Lung (tissue), 16 donors: Measurements from ENCODE around the gene CXCR6. TPM values are rescaled to one million over a fixed set of nuclear protein-coding genes. Genes with fewer than 3 reads are reported as not detected.

Experiments used
- ATAC-seq: fragments of 200-7000 bp; cut with Tn5 transposase; one replicate; pipeline ENCODE4 v1.9.1; 2020; ENCODE audit warnings: moderate number of reproducible peaks; ENCODE audit not compliant: insufficient read depth, low FRiP score
- DNase-seq, 3 donors: peaks; one replicate each; pipeline ENCODE4 v3.0.0-alpha.2; 2013 to 2017
- H3K27ac ChIP-seq, 2 donors: one replicate each; pipeline ENCODE4 v1.5.1; 2013; ENCODE audit warnings: mild to moderate bottlenecking in 2 of 2, moderate library complexity in 2 of 2, control low read depth in 1 of 2, inconsistent platforms in 1 of 2, low read depth in 1 of 2, low read length in 1 of 2
- H3K27me3 ChIP-seq, 3 donors: one replicate each; pipeline ENCODE4 v1.5.1; 2013; ENCODE audit warnings: low read length in 2 of 3; ENCODE audit not compliant: control insufficient read depth in 3 of 3, insufficient read depth in 3 of 3
- H3K36me3 ChIP-seq, 4 donors: one replicate each; pipeline ENCODE4 v1.5.1; 2013; ENCODE audit warnings: low read length in 4 of 4, mild to moderate bottlenecking in 1 of 4, moderate library complexity in 1 of 4; ENCODE audit not compliant: control insufficient read depth in 4 of 4, insufficient read depth in 4 of 4
- H3K4me1 ChIP-seq, 5 donors: one replicate each; pipeline ENCODE4 v1.5.1; 2013; ENCODE audit warnings: low read length in 5 of 5, mild to moderate bottlenecking in 2 of 5, moderate library complexity in 1 of 5; ENCODE audit not compliant: control insufficient read depth in 5 of 5, insufficient read depth in 5 of 5
- H3K4me3 ChIP-seq: one replicate; pipeline ENCODE4 v1.5.1; 2013; ENCODE audit warnings: mild to moderate bottlenecking, control low read depth, moderate library complexity
- H3K9ac ChIP-seq, 2 donors: one replicate each; pipeline ENCODE4 v1.5.1; 2013; ENCODE audit warnings: low read length in 2 of 2, control low read depth in 1 of 2; ENCODE audit not compliant: insufficient read depth in 1 of 2
- H3K9me3 ChIP-seq, 4 donors: one replicate each; pipeline ENCODE4 v1.5.1; 2013; ENCODE audit warnings: low read length in 3 of 4, mild to moderate bottlenecking in 1 of 4, moderate library complexity in 1 of 4; ENCODE audit not compliant: control insufficient read depth in 4 of 4, insufficient read depth in 3 of 4
- WGBS, 2 donors: extraction: QIAGEN DNeasy Blood & Tissue Kit; methylation state at CpG; one replicate each; pipeline ENCODE4 v1.1.7; 2013; 5-methylcytosine and 5-hydroxymethylcytosine counted together
- long read RNA-seq, 5 donors: transcript quantifications; one replicate each; lab custom pipeline, GENCODE V29; 2026
- polyA plus RNA-seq, 2 donors: library from polyadenylated mRNA; stranded (reverse); fragments of 200-250 nt; gene quantifications; one replicate each; pipeline ENCODE4 v1.2.1, GENCODE V29; 2013
- total RNA-seq, 2 donors: library from RNA; depleted of rRNA in 1 of 2; stranded (reverse); fragments of >200 nt in 1 of 2; gene quantifications; one replicate each; pipeline ENCODE4 v1.2.1, GENCODE V29; 2014 to 2021
- TF ChIP-seq, protein P1 (sequence below): IDR thresholded peaks from 2 replicates; pipeline ENCODE4 v1.5.1; 2012; ENCODE audit warnings: mild to moderate bottlenecking; ENCODE audit errors: control extremely low read depth, extremely low read depth
- donor health status: control.
- donor health status: control.
- donor health status: Bipolar disorder and iron deficiency.
- donor health status: healthy.
- donor health status: DM: yes; HTN: yes; CAD: no.

Gene CXCR6
- total RNA-seq, result 1 to 10 TPM; 1.5 to 2.4 TPM
- polyA plus RNA-seq, result 1 to 10 TPM; 1.0 to 4.3 TPM
- long read RNA-seq, donor 1, result 0 reads
- long read RNA-seq, donor 2, result 0 reads
- long read RNA-seq, donor 3, partial matches to known transcripts, result 0 of 1 reads
- long read RNA-seq, donor 3, other reads (novel, unspliced or antisense), result 0 of 1 reads
- long read RNA-seq, donor 4, result 0 reads
- long read RNA-seq, donor 5, result 0 reads

DNA sequence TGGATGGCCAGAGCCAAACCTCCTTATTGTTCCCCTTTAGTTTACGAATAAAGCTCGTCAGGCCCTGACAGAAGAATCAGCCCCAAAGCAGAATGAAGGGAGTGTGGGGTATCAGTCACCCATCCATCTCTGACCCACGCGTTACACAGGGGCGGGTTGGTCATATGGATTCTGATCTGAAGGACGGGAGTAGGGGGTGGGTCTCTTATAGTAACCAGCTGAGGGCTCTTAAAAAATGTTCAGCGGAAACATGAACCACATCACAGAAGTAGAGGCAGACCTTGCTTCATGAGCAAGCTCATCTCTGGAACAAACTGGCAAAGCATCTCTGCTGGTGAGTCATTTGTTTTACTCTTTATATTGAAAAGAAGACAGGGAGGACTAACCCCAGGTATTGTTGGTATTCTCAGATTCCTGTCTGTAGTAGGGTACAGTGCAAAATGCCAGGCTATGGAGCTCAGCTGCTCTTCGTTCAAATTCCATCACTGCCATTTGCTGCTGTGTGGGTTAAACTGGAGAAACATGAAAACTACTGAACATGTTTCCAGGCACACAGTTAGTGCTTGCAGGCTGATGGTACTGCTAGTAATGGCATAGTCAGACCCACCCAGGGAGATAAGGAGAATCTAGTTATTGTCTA is at the start of gene CXCR6:
TSS of gene CXCR6 (plus strand) at position 258 of the 640 bp plus-strand sequence. CDS start 3,018 bp downstream, outside the sequence.
- Histone ChIP-seq H3K9me3 (peaks cover 0 to 2% (median 0%) of the 10 kb centered on the region in 4 donors), H3K4me3 (no peak within 1 kb of the TSS), H3K36me3 (peaks cover 6 to 20% (median 12%) of the 10 kb centered on the region in 4 donors), H3K27me3 (no peaks in the 10 kb centered on the region), H3K27ac (no peak within 1 kb of the TSS), H3K9ac (no peak within 1 kb of the TSS), H3K4me1 (peaks cover 0 to 13% (median 3%) of the 10 kb centered on the region in 5 donors)
- WGBS, 2 donors, result 90 to 98% methylated on average over 8 of the region's 8 CpGs
- ATAC-seq (no peak), DNase-seq (no peak)
- TF ChIP-seq, protein P1, sequence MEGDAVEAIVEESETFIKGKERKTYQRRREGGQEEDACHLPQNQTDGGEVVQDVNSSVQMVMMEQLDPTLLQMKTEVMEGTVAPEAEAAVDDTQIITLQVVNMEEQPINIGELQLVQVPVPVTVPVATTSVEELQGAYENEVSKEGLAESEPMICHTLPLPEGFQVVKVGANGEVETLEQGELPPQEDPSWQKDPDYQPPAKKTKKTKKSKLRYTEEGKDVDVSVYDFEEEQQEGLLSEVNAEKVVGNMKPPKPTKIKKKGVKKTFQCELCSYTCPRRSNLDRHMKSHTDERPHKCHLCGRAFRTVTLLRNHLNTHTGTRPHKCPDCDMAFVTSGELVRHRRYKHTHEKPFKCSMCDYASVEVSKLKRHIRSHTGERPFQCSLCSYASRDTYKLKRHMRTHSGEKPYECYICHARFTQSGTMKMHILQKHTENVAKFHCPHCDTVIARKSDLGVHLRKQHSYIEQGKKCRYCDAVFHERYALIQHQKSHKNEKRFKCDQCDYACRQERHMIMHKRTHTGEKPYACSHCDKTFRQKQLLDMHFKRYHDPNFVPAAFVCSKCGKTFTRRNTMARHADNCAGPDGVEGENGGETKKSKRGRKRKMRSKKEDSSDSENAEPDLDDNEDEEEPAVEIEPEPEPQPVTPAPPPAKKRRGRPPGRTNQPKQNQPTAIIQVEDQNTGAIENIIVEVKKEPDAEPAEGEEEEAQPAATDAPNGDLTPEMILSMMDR, result no peak

DNA sequence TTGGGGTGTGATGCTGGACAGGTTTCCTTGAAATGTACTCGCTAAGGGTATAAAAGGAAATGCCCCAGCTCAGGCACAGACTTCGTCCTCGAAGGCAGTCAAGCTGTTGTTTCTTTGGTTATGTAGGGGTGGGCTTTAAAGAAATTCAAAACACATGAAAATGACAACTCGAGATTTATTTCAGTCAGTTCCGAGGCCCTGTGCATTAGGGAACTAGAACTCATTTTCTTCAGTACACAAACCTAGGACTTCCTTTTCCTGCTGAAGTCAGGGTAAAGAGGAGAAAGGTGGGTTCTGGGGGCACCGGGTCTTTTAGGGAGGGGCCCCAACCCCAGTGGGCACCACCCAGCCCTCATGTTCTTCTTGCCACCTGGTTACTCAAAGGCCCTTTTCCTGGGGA is 49.2 kb upstream of the CXCR6 start:
- H3K4me3 ChIP-seq, result no peak overlapping the region
- TF ChIP-seq, protein P1, result no peak
- H3K4me1 ChIP-seq, result peaks cover 0 to 22% (median 0%) of the 10 kb centered on the region in 5 donors
- no peaks in the 10 kb centered on the region for H3K36me3 ChIP-seq
- no peak overlapping the region for H3K27ac ChIP-seq
- no peaks in the 10 kb centered on the region for H3K27me3 ChIP-seq
- DNase-seq (no peak), ATAC-seq (no peak)
- no peaks in the 10 kb centered on the region for H3K9me3 ChIP-seq
- no peak overlapping the region for H3K9ac ChIP-seq
- WGBS, 2 donors, result 24 to 58% methylated on average over 6 of the region's 6 CpGs

DNA sequence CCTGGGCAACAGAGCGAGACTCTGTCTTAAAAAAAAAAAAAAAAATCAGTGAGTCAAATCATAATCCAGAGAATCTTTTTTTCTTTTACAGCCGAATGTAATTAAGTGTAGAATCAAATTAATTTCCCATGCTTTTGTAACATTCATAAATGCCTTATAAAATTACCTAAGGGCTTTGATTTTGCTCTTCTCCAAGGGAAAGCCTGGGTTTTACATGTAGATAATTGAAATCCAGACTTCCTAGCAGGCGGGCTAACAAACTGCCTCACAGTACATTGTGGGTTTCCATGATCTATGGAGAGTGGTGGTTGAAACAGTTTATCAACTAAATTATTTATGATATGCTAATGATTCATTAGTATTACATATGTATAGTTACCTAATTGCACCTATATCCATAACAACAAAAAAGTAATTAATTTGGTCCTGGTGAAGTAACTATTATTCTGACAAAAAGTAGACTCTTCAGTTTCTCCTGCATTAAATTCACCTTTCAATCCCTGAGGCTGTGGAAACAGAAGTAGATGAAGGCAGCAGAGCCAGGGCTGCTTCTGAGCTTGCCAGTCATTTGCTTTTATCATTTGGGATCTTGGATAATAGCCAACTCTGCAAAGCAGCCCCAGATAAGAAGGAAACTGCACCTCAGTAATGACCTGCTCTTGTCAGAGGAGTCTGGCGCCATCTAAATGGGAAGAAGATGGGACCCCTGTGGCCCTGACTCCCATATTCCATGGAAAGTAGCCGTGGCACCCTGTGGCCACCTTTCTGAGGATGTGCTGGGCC is 47.4 kb upstream of the CXCR6 start:
- DNase-seq, result peak in 1 of 3 donors; percentile 13
- TF ChIP-seq, protein P1, result no peak
- Histone ChIP-seq H3K27ac (no peak overlapping the region), H3K9me3 (no peaks in the 10 kb centered on the region), H3K36me3 (no peaks in the 10 kb centered on the region), H3K4me3 (no peak overlapping the region), H3K9ac (no peak overlapping the region), H3K4me1 (peaks cover 0 to 17% (median 0%) of the 10 kb centered on the region in 5 donors), H3K27me3 (no peaks in the 10 kb centered on the region)
- WGBS, 2 donors, result 94 to 96% methylated on average over 5 of the region's 5 CpGs
- no peak for ATAC-seq
